ENCODE results near the gene FZD4. TPM values are rescaled to one million over a fixed set of nuclear protein-coding genes. Genes with fewer than 3 reads are reported as not detected.
"Not testable (repeated sequence)": the region's sequence is repeated elsewhere in the genome, so short reads cannot be mapped to it uniquely, and the experiment has no call there.

Gene FZD4
- polyA plus RNA-seq, 4 donors: 0.22 to 12.2 (median 3.6) TPM

- no peak overlapping the region for H3K4me3 ChIP-seq (ENCODE audit: low read depth in 1 of 3, low read length in 3 of 3)
- FAIRE-seq (no peak), DNase-seq (no peak)
- no peaks in the 10 kb centered on the region for H3K27me3 ChIP-seq (ENCODE audit: control insufficient read depth in 3 of 3, insufficient read depth in 3 of 3, low read length in 3 of 3)
- peak overlapping the region in 1 of 3 donors; percentile 69 for H3K27ac ChIP-seq (ENCODE audit: low read depth in 1 of 3, low read length in 2 of 3)
- WGBS, 3 donors: 41 to 73% (median 47%) methylated on average over 1 of the region's 1 CpG
- H3K9me3 ChIP-seq (ENCODE audit: control insufficient read depth in 2 of 2, insufficient read depth in 1 of 2, low read depth in 1 of 2, low read length in 1 of 2): no peaks in the 10 kb centered on the region
- peaks cover 0 to 3% (median 0%) of the 10 kb centered on the region in 3 donors for H3K4me1 ChIP-seq (ENCODE audit: control insufficient read depth in 3 of 3, insufficient read depth in 2 of 3, low read depth in 1 of 3, low read length in 2 of 3)
- H3K36me3 ChIP-seq (ENCODE audit: control insufficient read depth in 3 of 3, insufficient read depth in 2 of 3, low read depth in 1 of 3, low read length in 3 of 3): no peaks in the 10 kb centered on the region
Observed at GRCh38 chr11:86916330-86916729, 38.9 kb downstream of the FZD4 start.

DNA sequence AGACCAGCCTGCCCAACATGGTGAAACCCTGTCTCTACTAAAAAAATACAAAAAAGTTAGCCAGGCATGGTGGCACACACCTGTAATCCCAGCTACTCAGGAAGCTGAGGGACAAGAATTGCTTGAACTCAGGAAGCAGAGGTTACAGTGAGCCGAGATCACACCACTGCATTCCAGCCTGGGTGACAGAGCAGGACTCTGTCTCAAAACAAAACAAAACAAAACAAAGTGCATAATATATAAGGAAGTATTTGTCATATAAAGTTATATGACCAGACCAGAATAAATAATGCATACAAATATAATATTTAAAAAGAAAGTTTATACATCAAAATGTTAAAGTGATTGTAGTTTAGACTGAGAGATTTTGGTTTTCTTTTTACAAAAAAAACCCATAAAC is 39.3 kb downstream of the FZD4 start:
- H3K9me3 ChIP-seq (ENCODE audit: control insufficient read depth in 2 of 2, insufficient read depth in 1 of 2, low read depth in 1 of 2, low read length in 1 of 2); FAIRE-seq; H3K4me1 ChIP-seq (ENCODE audit: control insufficient read depth in 3 of 3, insufficient read depth in 2 of 3, low read depth in 1 of 3, low read length in 2 of 3); H3K27ac ChIP-seq (ENCODE audit: low read depth in 1 of 3, low read length in 2 of 3); DNase-seq; H3K4me3 ChIP-seq (ENCODE audit: low read depth in 1 of 3, low read length in 3 of 3); H3K27me3 ChIP-seq (ENCODE audit: control insufficient read depth in 3 of 3, insufficient read depth in 3 of 3, low read length in 3 of 3); H3K36me3 ChIP-seq (ENCODE audit: control insufficient read depth in 3 of 3, insufficient read depth in 2 of 3, low read depth in 1 of 3, low read length in 3 of 3): not testable (repeated sequence)
- 16 to 37% (median 24%) methylated on average over 1 of the region's 1 CpG for WGBS, 3 donors

- H3K36me3 ChIP-seq (ENCODE audit: control insufficient read depth in 3 of 3, insufficient read depth in 2 of 3, low read depth in 1 of 3, low read length in 3 of 3): no peaks in the 10 kb centered on the region
- H3K4me3 ChIP-seq (ENCODE audit: low read depth in 1 of 3, low read length in 3 of 3): no peak overlapping the region
- no peaks in the 10 kb centered on the region for H3K27me3 ChIP-seq (ENCODE audit: control insufficient read depth in 3 of 3, insufficient read depth in 3 of 3, low read length in 3 of 3)
- 69 to 73% (median 69%) methylated on average over 6 of the region's 6 CpGs for WGBS, 3 donors
- H3K27ac ChIP-seq (ENCODE audit: low read depth in 1 of 3, low read length in 2 of 3): no peak overlapping the region
- FAIRE-seq: no peak
- H3K9me3 ChIP-seq (ENCODE audit: control insufficient read depth in 2 of 2, insufficient read depth in 1 of 2, low read depth in 1 of 2, low read length in 1 of 2): no peaks in the 10 kb centered on the region
- peaks cover 0 to 3% (median 0%) of the 10 kb centered on the region in 3 donors for H3K4me1 ChIP-seq (ENCODE audit: control insufficient read depth in 3 of 3, insufficient read depth in 2 of 3, low read depth in 1 of 3, low read length in 2 of 3)
- DNase-seq: no peak
Observed at GRCh38 chr11:86914865-86915519, 40.2 kb downstream of the FZD4 start.

DNA sequence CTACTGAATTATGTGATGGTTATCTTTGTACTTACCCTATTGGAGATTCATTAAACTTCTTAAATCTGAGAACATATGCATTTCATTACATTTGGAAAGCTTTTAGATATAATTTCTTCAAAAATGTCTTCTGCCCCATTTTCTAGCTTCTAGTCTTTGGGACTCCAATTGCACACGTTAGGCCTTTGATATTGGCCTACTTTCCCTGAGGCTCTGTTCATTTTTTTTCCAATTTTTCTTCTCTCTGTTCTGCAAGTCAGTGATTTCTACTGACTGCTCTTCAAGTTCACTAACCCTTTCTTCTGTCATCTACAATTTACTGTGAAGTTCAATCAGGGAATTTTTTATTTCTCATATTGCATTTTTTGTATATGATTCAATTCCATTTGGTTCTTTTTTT is 43.0 kb downstream of the FZD4 start:
- Histone ChIP-seq H3K27ac (ENCODE audit: low read depth in 1 of 3, low read length in 2 of 3) (no peak overlapping the region), H3K4me1 (ENCODE audit: control insufficient read depth in 3 of 3, insufficient read depth in 2 of 3, low read depth in 1 of 3, low read length in 2 of 3) (peaks cover 0 to 3% (median 0%) of the 10 kb centered on the region in 3 donors), H3K36me3 (ENCODE audit: control insufficient read depth in 3 of 3, insufficient read depth in 2 of 3, low read depth in 1 of 3, low read length in 3 of 3) (no peaks in the 10 kb centered on the region), H3K4me3 (ENCODE audit: low read depth in 1 of 3, low read length in 3 of 3) (no peak overlapping the region), H3K27me3 (ENCODE audit: control insufficient read depth in 3 of 3, insufficient read depth in 3 of 3, low read length in 3 of 3) (no peaks in the 10 kb centered on the region), H3K9me3 (ENCODE audit: control insufficient read depth in 2 of 2, insufficient read depth in 1 of 2, low read depth in 1 of 2, low read length in 1 of 2) (no peaks in the 10 kb centered on the region)
- WGBS, 3 donors: 2 to 42% (median 3%) methylated on average over 1 of the region's 1 CpG
- no peak for DNase-seq
- no peak for FAIRE-seq

DNA sequence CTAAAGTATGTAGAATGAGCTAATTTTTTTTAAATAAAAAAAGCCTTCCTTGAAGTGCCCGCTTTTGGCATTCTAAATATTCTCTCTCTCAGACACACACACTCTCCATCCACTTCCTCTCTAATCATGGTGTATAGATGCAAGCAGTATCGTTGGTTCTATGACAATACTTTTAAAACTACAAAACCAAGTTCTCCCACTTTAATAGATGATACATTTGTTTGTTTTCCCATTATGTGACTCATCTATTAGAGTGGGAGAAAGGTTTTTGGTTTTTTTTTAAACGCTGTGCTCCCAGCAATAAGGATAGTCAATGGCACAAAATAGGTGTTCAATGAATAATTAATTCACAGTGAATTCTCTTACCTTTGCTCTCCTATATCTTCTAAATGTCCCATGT is 44.6 kb downstream of the FZD4 start:
- 86 to 91% (median 89%) methylated on average over 3 of the region's 3 CpGs for WGBS, 3 donors
- Histone ChIP-seq H3K27ac (ENCODE audit: low read depth in 1 of 3, low read length in 2 of 3) (no peak overlapping the region), H3K4me3 (ENCODE audit: low read depth in 1 of 3, low read length in 3 of 3) (no peak overlapping the region), H3K9me3 (ENCODE audit: control insufficient read depth in 2 of 2, insufficient read depth in 1 of 2, low read depth in 1 of 2, low read length in 1 of 2) (no peaks in the 10 kb centered on the region), H3K4me1 (ENCODE audit: control insufficient read depth in 3 of 3, insufficient read depth in 2 of 3, low read depth in 1 of 3, low read length in 2 of 3) (no peaks in the 10 kb centered on the region), H3K27me3 (ENCODE audit: control insufficient read depth in 3 of 3, insufficient read depth in 3 of 3, low read length in 3 of 3) (no peaks in the 10 kb centered on the region), H3K36me3 (ENCODE audit: control insufficient read depth in 3 of 3, insufficient read depth in 2 of 3, low read depth in 1 of 3, low read length in 3 of 3) (no peaks in the 10 kb centered on the region)
- no peak for DNase-seq
- FAIRE-seq: no peak

GRCh38 chr11:86906198-86906597 is 49.0 kb downstream of the FZD4 start:
- H3K9me3 ChIP-seq (ENCODE audit: control insufficient read depth in 2 of 2, insufficient read depth in 1 of 2, low read depth in 1 of 2, low read length in 1 of 2): no peaks in the 10 kb centered on the region
- H3K4me1 ChIP-seq (ENCODE audit: control insufficient read depth in 3 of 3, insufficient read depth in 2 of 3, low read depth in 1 of 3, low read length in 2 of 3): no peaks in the 10 kb centered on the region
- 90 to 94% (median 92%) methylated on average over 24 of the region's 24 CpGs for WGBS, 3 donors
- FAIRE-seq: no peak
- no peaks in the 10 kb centered on the region for H3K36me3 ChIP-seq (ENCODE audit: control insufficient read depth in 3 of 3, insufficient read depth in 2 of 3, low read depth in 1 of 3, low read length in 3 of 3)
- H3K4me3 ChIP-seq (ENCODE audit: low read depth in 1 of 3, low read length in 3 of 3): no peak overlapping the region
- no peak overlapping the region for H3K27ac ChIP-seq (ENCODE audit: low read depth in 1 of 3, low read length in 2 of 3)
- no peaks in the 10 kb centered on the region for H3K27me3 ChIP-seq (ENCODE audit: control insufficient read depth in 3 of 3, insufficient read depth in 3 of 3, low read length in 3 of 3)
- DNase-seq: no peak

DNA sequence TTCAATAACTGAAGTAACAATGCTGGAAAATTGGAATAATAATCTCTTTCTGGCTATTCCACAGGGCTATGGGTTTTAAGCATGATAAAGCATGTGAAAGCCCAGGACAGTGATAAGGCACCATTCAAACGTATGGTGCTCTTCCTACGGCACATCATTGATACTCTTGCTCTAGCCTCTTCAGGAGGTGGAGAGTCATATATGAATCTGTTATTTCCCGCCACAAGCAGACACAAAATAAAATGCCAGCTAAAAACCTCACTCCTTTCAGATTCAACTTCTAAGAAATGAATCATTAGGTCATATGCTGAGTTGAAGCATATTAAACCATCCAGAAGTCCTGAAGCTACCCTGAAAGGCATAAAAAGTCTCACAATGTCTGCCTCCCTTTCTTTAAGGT is 49.9 kb downstream of the FZD4 start:
- DNase-seq (no peak), FAIRE-seq (no peak)
- Histone ChIP-seq H3K27me3 (ENCODE audit: control insufficient read depth in 3 of 3, insufficient read depth in 3 of 3, low read length in 3 of 3) (no peaks in the 10 kb centered on the region), H3K27ac (ENCODE audit: low read depth in 1 of 3, low read length in 2 of 3) (no peak overlapping the region), H3K9me3 (ENCODE audit: control insufficient read depth in 2 of 2, insufficient read depth in 1 of 2, low read depth in 1 of 2, low read length in 1 of 2) (no peaks in the 10 kb centered on the region), H3K4me3 (ENCODE audit: low read depth in 1 of 3, low read length in 3 of 3) (no peak overlapping the region), H3K36me3 (ENCODE audit: control insufficient read depth in 3 of 3, insufficient read depth in 2 of 3, low read depth in 1 of 3, low read length in 3 of 3) (no peaks in the 10 kb centered on the region), H3K4me1 (ENCODE audit: control insufficient read depth in 3 of 3, insufficient read depth in 2 of 3, low read depth in 1 of 3, low read length in 2 of 3) (no peaks in the 10 kb centered on the region)
- whole genome bisulfite sequencing, 3 donors: 87 to 91% (median 89%) methylated on average over 3 of the region's 3 CpGs

- no peaks in the 10 kb centered on the region for H3K4me1 ChIP-seq (ENCODE audit: control insufficient read depth in 3 of 3, insufficient read depth in 2 of 3, low read depth in 1 of 3, low read length in 2 of 3)
- FAIRE-seq (no peak), DNase-seq (no peak)
- no peak overlapping the region for H3K27ac ChIP-seq (ENCODE audit: low read depth in 1 of 3, low read length in 2 of 3)
- WGBS, 3 donors: 63 to 76% (median 73%) methylated on average over 2 of the region's 2 CpGs
- H3K4me3 ChIP-seq (ENCODE audit: low read depth in 1 of 3, low read length in 3 of 3): no peak overlapping the region
- no peaks in the 10 kb centered on the region for H3K9me3 ChIP-seq (ENCODE audit: control insufficient read depth in 2 of 2, insufficient read depth in 1 of 2, low read depth in 1 of 2, low read length in 1 of 2)
- H3K36me3 ChIP-seq (ENCODE audit: control insufficient read depth in 3 of 3, insufficient read depth in 2 of 3, low read depth in 1 of 3, low read length in 3 of 3): no peaks in the 10 kb centered on the region
- H3K27me3 ChIP-seq (ENCODE audit: control insufficient read depth in 3 of 3, insufficient read depth in 3 of 3, low read length in 3 of 3): no peaks in the 10 kb centered on the region
Observed at GRCh38 chr11:86904001-86904400, 51.2 kb downstream of the FZD4 start.

DNA sequence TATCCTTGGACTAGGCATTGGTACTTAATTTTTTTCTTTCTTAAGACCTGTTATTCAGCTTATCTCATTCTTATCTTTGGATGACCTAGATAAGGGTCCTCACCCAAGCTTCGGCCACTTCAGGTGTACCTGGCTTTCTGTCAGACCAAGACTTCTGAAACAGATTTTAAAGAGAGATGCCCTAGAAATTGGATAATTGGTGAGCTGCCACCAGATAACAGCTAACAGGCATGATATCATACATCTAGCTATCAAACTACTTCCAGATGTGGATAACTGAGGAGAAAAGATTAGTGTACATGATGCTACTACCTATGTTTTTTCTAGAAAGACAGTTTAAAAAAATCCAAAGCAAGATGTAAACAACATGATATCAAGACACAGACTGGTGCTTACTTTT is 52.9 kb downstream of the FZD4 start:
- WGBS, 3 donors: 15 to 69% (median 40%) methylated on average over 1 of the region's 1 CpG
- no peak for DNase-seq
- Histone ChIP-seq H3K9me3 (ENCODE audit: control insufficient read depth in 2 of 2, insufficient read depth in 1 of 2, low read depth in 1 of 2, low read length in 1 of 2) (no peaks in the 10 kb centered on the region), H3K27me3 (ENCODE audit: control insufficient read depth in 3 of 3, insufficient read depth in 3 of 3, low read length in 3 of 3) (no peaks in the 10 kb centered on the region), H3K4me3 (ENCODE audit: low read depth in 1 of 3, low read length in 3 of 3) (no peak overlapping the region), H3K36me3 (ENCODE audit: control insufficient read depth in 3 of 3, insufficient read depth in 2 of 3, low read depth in 1 of 3, low read length in 3 of 3) (no peaks in the 10 kb centered on the region), H3K27ac (ENCODE audit: low read depth in 1 of 3, low read length in 2 of 3) (no peak overlapping the region), H3K4me1 (ENCODE audit: control insufficient read depth in 3 of 3, insufficient read depth in 2 of 3, low read depth in 1 of 3, low read length in 2 of 3) (no peaks in the 10 kb centered on the region)
- no peak for FAIRE-seq

All from small intestine (tissue), 7 donors.